ENCODE data around the gene FGF14.

Gene FGF14

DNA sequence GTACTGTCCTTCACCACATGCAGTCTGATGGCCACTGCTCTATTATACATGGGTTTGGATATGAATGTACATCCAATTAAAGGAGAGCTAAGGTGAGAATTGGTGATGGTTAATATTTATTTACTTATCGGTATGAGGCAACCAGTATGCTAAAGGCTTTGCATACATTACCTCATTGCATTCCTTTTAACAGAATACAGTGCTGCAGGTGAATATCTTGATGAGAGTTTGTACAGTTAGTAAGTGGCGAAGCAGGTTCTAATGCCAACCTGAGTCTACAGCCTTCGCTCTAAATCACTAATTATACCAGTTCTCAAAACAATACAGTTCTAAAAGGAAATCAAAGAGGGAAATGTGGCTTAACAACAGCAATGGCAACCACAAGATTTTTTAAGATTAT, 665.3 kb downstream of the FGF14 start:
- no peak for DNase-seq (ENCODE audit: low read depth)
- TF ChIP-seq, protein P1, sequence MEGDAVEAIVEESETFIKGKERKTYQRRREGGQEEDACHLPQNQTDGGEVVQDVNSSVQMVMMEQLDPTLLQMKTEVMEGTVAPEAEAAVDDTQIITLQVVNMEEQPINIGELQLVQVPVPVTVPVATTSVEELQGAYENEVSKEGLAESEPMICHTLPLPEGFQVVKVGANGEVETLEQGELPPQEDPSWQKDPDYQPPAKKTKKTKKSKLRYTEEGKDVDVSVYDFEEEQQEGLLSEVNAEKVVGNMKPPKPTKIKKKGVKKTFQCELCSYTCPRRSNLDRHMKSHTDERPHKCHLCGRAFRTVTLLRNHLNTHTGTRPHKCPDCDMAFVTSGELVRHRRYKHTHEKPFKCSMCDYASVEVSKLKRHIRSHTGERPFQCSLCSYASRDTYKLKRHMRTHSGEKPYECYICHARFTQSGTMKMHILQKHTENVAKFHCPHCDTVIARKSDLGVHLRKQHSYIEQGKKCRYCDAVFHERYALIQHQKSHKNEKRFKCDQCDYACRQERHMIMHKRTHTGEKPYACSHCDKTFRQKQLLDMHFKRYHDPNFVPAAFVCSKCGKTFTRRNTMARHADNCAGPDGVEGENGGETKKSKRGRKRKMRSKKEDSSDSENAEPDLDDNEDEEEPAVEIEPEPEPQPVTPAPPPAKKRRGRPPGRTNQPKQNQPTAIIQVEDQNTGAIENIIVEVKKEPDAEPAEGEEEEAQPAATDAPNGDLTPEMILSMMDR (conservative IDR thresholded peaks at IDR 0.05; ENCODE audit: low read length) = no peak
- H3K4me3 ChIP-seq (ENCODE audit: low read length) = no peak overlapping the region

DNA sequence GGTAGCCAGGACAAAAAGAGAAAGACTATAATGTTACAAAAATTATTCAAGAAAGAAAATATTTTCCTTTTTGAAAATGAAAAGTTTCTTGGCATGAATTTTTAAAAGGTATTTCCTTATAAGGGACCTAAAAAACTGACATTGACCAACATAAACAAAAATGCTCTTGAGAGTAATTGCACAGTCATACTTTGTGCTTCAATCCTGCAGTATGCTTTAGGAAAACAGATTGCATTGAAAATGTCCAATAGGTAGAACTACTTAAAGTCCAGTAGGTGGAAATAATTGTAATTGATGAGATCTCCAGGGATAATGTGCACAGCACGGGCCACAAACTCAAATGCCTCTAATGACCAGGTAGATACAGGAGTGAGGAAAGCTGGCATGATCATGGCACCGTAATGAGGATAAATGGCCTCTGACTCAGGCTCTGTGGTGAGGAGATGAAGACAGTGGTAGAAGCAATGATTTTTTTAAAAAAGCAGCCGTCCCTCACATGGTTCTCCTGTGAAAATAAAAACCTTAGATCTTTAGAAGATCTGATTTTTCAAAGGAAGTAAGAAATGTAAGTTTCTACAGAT, 671.3 kb downstream of the FGF14 start:
- no peak overlapping the region for H3K4me3 ChIP-seq (ENCODE audit: low read length)
- DNase-seq (ENCODE audit: low read depth) = no peak
- TF ChIP-seq, protein P1 (conservative IDR thresholded peaks at IDR 0.05; ENCODE audit: low read length) = no peak

DNA sequence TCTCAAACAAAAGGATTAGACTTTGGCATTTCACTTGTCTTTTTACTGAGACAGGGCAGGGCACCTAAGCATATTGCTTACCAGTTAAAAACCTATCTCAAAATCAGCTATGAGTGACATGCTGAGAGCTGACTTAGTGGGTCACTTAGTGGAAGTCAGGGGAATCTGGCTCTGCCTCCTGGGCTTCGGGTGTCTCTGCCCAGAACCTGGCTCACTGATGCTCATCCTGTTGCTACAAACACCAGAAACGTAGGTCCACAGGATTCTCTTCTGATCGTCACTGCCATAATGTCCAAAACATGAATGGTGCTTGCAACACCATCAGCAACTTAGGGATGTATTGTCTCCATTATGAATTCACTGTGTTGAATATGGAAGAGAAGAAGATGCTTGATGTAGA, 673.2 kb downstream of the FGF14 start:
- H3K4me3 ChIP-seq (ENCODE audit: low read length) = no peak overlapping the region
- DNase-seq (ENCODE audit: low read depth) = no peak
- TF ChIP-seq, protein P1 (conservative IDR thresholded peaks at IDR 0.05; ENCODE audit: low read length) = no peak

DNA sequence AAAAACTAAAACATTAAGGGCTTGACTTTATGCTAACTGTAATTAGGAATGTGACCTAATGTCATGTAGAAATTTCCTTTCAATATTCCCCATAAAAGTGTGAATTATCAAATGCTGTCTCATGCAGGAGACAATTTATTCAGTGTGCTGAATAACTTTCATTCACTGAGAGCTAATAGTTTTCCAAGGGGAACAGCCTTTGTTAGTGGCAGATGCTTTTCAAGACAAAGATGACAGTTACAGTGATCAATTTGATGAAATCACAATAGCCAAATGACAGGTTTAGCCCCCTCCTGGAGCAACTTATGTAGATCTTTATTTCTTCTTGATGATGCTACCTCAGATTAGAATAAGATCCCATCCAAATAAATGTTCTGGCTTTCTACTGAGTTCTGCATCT, 673.8 kb downstream of the FGF14 start:
- TF ChIP-seq, protein P1 (conservative IDR thresholded peaks at IDR 0.05; ENCODE audit: low read length) = no peak
- no peak overlapping the region for H3K4me3 ChIP-seq (ENCODE audit: low read length)
- no peak for DNase-seq (ENCODE audit: low read depth)

DNA sequence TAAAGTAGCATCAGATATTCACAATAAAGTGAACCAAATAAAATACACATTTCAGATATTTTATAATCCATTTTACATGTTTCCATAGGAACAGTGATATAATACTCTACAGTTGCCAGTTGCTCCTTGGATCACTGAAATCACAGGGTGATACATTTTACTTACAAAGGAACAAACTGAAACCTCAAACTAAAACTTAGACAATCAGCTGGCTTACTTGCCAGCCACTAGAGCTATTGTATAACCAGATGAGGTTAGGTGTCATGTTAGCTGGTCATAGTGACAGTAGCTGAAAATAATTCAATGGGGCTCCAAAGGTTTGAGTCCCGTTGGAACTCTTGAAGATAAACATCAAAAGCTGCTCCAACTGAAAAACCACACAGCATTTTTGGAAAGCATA, 674.7 kb downstream of the FGF14 start:
- TF ChIP-seq, protein P1 (conservative IDR thresholded peaks at IDR 0.05; ENCODE audit: low read length) = no peak
- H3K4me3 ChIP-seq (ENCODE audit: low read length) = no peak overlapping the region
- DNase-seq (ENCODE audit: low read depth) = no peak

DNA sequence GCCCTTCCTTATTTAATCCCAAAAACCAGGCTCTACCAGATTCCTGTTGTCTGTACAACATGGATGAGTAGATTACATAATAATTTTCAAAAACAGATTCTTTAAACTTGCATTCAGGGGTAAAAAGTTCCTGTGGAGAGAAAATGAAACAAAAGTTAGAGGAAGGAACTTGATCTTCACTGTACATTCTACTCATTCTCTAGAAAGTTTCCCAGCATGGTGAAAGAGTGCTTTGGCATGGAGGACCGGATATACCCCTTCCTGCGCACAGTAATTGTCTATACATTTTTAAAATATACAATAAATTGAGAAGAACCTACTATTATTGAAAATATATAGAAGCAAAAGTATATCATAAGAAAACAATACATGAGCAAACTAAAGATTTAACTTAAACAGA, 675.2 kb downstream of the FGF14 start:
- H3K4me3 ChIP-seq (ENCODE audit: low read length) = no peak overlapping the region
- no peak for DNase-seq (ENCODE audit: low read depth)
- TF ChIP-seq, protein P1 (conservative IDR thresholded peaks at IDR 0.05; ENCODE audit: low read length) = no peak

DNA sequence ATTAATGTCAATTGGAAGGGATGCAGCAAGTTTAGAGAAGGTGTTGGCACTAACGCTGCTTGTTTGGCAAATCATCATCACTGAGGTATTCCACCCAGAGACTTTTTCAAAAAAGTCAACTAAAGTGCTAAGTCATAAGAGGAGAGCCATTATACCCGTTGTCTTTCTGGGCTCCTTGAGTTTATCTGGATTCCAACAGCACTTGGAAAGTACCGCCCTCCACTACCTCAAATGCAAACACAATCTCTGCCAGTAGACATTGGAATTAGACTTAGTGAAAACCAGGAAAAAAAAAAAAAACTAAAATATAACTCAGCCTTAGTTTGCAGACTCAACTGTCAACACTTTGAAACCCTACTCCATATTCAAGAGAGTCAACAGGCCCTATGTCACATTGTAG, 683.4 kb downstream of the FGF14 start:
- H3K4me3 ChIP-seq (ENCODE audit: low read length) = no peak overlapping the region
- TF ChIP-seq, protein P1 (conservative IDR thresholded peaks at IDR 0.05; ENCODE audit: low read length) = no peak
- no peak for DNase-seq (ENCODE audit: low read depth)
